HK-2 (cell line): Measurements from ENCODE around the gene MRPL50.
"Not testable (repeated sequence)": the region's sequence is repeated elsewhere in the genome, so short reads cannot be mapped to it uniquely, and the experiment has no call there.

Experiments
- DNase-seq: peaks from one replicate; pipeline ENCODE4 v3.0.0-alpha.2; 2018; ENCODE audit not compliant: unreplicated experiment

Gene MRPL50

GRCh38 chr9:101417977-101418376 is 19.6 kb upstream of the MRPL50 start:
- DNase-seq, result no peak

GRCh38 chr9:101417389-101417788 is 19.0 kb upstream of the MRPL50 start:
- DNase-seq, result no peak

GRCh38 chr9:101415578-101415977 is 17.2 kb upstream of the MRPL50 start:
- DNase-seq, result no peak

- no peak for DNase-seq
These were observed 16.4 kb upstream of the MRPL50 start for GRCh38 chr9:101414839-101415238.

GRCh38 chr9:101409079-101409477 is 10.7 kb upstream of the MRPL50 start:
- DNase-seq, result no peak

GRCh38 chr9:101408374-101409078 is 10.1 kb upstream of the MRPL50 start:
- DNase-seq, result no peak

- no peak for DNase-seq
These were observed 5.3 kb upstream of the MRPL50 start for GRCh38 chr9:101403516-101404285.

GRCh38 chr9:101400120-101400519 is 1.7 kb upstream of the MRPL50 start:
- no peak for DNase-seq

GRCh38 chr9:101399643-101399970 is 1.2 kb upstream of the MRPL50 start:
- no peak for DNase-seq

GRCh38 chr9:101398930-101399642 is 668 bp upstream of the MRPL50 start:
- no peak for DNase-seq

GRCh38 chr9:101397746-101398067 is 711 bp downstream of the MRPL50 start:
- no peak for DNase-seq

GRCh38 chr9:101394687-101395086 is 3.7 kb downstream of the MRPL50 start:
- no peak for DNase-seq

- no peak for DNase-seq
These were observed 5.3 kb downstream of the MRPL50 start for GRCh38 chr9:101393135-101393534.

GRCh38 chr9:101388507-101388993 is 9.9 kb downstream of the MRPL50 start:
- no peak for DNase-seq

- DNase-seq, result no peak
These were observed 10.4 kb downstream of the MRPL50 start for GRCh38 chr9:101387871-101388506.

- not testable (repeated sequence) for DNase-seq
These were observed 13.4 kb downstream of the MRPL50 start, which contains the start of gene BAAT for GRCh38 chr9:101384873-101385536. Gene BAAT (minus strand): TSS chr9:101385006. CDS start chr9:101371404, 13,602 bp downstream.

- DNase-seq, result no peak
These were observed 15.1 kb downstream of the MRPL50 start for GRCh38 chr9:101383361-101383760.

GRCh38 chr9:101381833-101382342 is 16.5 kb downstream of the MRPL50 start:
- no peak for DNase-seq

- DNase-seq, result no peak
These were observed 17.3 kb downstream of the MRPL50 start for GRCh38 chr9:101381118-101381517.

GRCh38 chr9:101380295-101380694 is 18.1 kb downstream of the MRPL50 start:
- no peak for DNase-seq

- DNase-seq, result no peak
These were observed 22.1 kb downstream of the MRPL50 start for GRCh38 chr9:101376111-101376848.
